Duodenal mucosa (tissue), 2 donors: ENCODE measurements around the gene CHCHD6.

ENCODE experiments used
- H3K27ac ChIP-seq: one replicate; pipeline ENCODE4 v1.7.0; 2013; ENCODE audit warnings: low read depth, low read length
- H3K27me3 ChIP-seq, 2 donors: one replicate each; pipeline ENCODE4 v1.7.0; 2013; ENCODE audit warnings: low read length in 2 of 2, control low read depth in 1 of 2; ENCODE audit not compliant: insufficient read depth in 2 of 2, control insufficient read depth in 1 of 2
- H3K36me3 ChIP-seq, 2 donors: one replicate each; pipeline ENCODE4 v1.7.0; 2013; ENCODE audit warnings: low read length in 2 of 2, control low read depth in 1 of 2; ENCODE audit not compliant: insufficient read depth in 2 of 2, control insufficient read depth in 1 of 2
- H3K4me1 ChIP-seq, 2 donors: one replicate each; pipeline ENCODE4 v1.7.0; 2013; ENCODE audit warnings: low read length in 2 of 2, control low read depth in 1 of 2; ENCODE audit not compliant: insufficient read depth in 2 of 2, control insufficient read depth in 1 of 2
- H3K4me3 ChIP-seq, 2 donors: one replicate each; pipeline ENCODE4 v1.7.0; 2013; ENCODE audit warnings: low read length in 2 of 2, low read depth in 1 of 2
- H3K9ac ChIP-seq, 2 donors: one replicate each; pipeline ENCODE4 v1.7.0; 2013; ENCODE audit warnings: low read length in 2 of 2, low read depth in 1 of 2
- H3K9me3 ChIP-seq, 2 donors: one replicate each; pipeline ENCODE4 v1.7.0; 2013; ENCODE audit warnings: low read length in 2 of 2, control low read depth in 1 of 2; ENCODE audit not compliant: control insufficient read depth in 1 of 2

The CHCHD6 gene

GRCh38 chr3:126944089-126944965, 240.3 kb downstream of the CHCHD6 start:
- Histone ChIP-seq H3K4me3 (no peak overlapping the region), H3K36me3 (no peaks in the 10 kb centered on the region), H3K27ac (no peak overlapping the region), H3K27me3 (no peaks in the 10 kb centered on the region), H3K9ac (no peak overlapping the region), H3K4me1 (peaks cover 0 to under 1% of the 10 kb centered on the region in 2 donors), H3K9me3 (no peaks in the 10 kb centered on the region)

GRCh38 chr3:126945171-126945721, 241.2 kb downstream of the CHCHD6 start:
- Histone ChIP-seq H3K27me3 (no peaks in the 10 kb centered on the region), H3K9me3 (no peaks in the 10 kb centered on the region), H3K36me3 (no peaks in the 10 kb centered on the region), H3K4me1 (peaks cover 0 to 4% of the 10 kb centered on the region in 2 donors), H3K27ac (no peak overlapping the region), H3K4me3 (no peak overlapping the region), H3K9ac (no peak overlapping the region)

- Histone ChIP-seq H3K4me3 (no peak overlapping the region), H3K4me1 (peaks cover 0 to 4% of the 10 kb centered on the region in 2 donors), H3K9me3 (no peaks in the 10 kb centered on the region), H3K9ac (no peak overlapping the region), H3K27ac (no peak overlapping the region), H3K27me3 (no peaks in the 10 kb centered on the region), H3K36me3 (no peaks in the 10 kb centered on the region)
Measured at GRCh38 chr3:126945891-126946290, 241.9 kb downstream of the CHCHD6 start.

GRCh38 chr3:126946405-126946804, 242.4 kb downstream of the CHCHD6 start:
- no peak overlapping the region for H3K4me3 ChIP-seq

GRCh38 chr3:126947429-126947828, 243.4 kb downstream of the CHCHD6 start:
- no peak overlapping the region for H3K27ac ChIP-seq
- H3K4me3 ChIP-seq = no peak overlapping the region

More at GRCh38 chr3:126946405-126946804, 242.4 kb downstream of the CHCHD6 start:
- H3K4me1 ChIP-seq = peaks cover 0 to 4% of the 10 kb centered on the region in 2 donors
- H3K9me3 ChIP-seq = no peaks in the 10 kb centered on the region
- H3K27ac ChIP-seq = no peak overlapping the region
- no peaks in the 10 kb centered on the region for H3K27me3 ChIP-seq
- H3K9ac ChIP-seq = no peak overlapping the region
- H3K36me3 ChIP-seq = no peaks in the 10 kb centered on the region

GRCh38 chr3:126948980-126949535, 245.0 kb downstream of the CHCHD6 start:
- Histone ChIP-seq H3K9me3 (no peaks in the 10 kb centered on the region), H3K4me3 (no peak overlapping the region), H3K27me3 (no peaks in the 10 kb centered on the region), H3K36me3 (no peaks in the 10 kb centered on the region), H3K9ac (no peak overlapping the region), H3K27ac (no peak overlapping the region), H3K4me1 (peaks cover 0 to 4% of the 10 kb centered on the region in 2 donors)

More at GRCh38 chr3:126947429-126947828, 243.4 kb downstream of the CHCHD6 start:
- H3K36me3 ChIP-seq = no peaks in the 10 kb centered on the region
- no peak overlapping the region for H3K9ac ChIP-seq
- H3K27me3 ChIP-seq = no peaks in the 10 kb centered on the region
- H3K9me3 ChIP-seq = no peaks in the 10 kb centered on the region
- H3K4me1 ChIP-seq = peaks cover 0 to 4% of the 10 kb centered on the region in 2 donors

GRCh38 chr3:126951561-126951960, 247.5 kb downstream of the CHCHD6 start:
- no peaks in the 10 kb centered on the region for H3K36me3 ChIP-seq
- no peak overlapping the region for H3K27ac ChIP-seq
- H3K27me3 ChIP-seq = no peaks in the 10 kb centered on the region
- H3K4me1 ChIP-seq = peaks cover 0 to 4% of the 10 kb centered on the region in 2 donors
- H3K9ac ChIP-seq = no peak overlapping the region
- H3K9me3 ChIP-seq = no peaks in the 10 kb centered on the region
- H3K4me3 ChIP-seq = no peak overlapping the region

- peaks cover 0 to 4% of the 10 kb centered on the region in 2 donors for H3K4me1 ChIP-seq
- no peak overlapping the region for H3K4me3 ChIP-seq
- no peaks in the 10 kb centered on the region for H3K9me3 ChIP-seq
- H3K27ac ChIP-seq = no peak overlapping the region
- no peak overlapping the region for H3K9ac ChIP-seq
- no peaks in the 10 kb centered on the region for H3K27me3 ChIP-seq
- H3K36me3 ChIP-seq = no peaks in the 10 kb centered on the region
Measured at GRCh38 chr3:126952261-126952982, 248.4 kb downstream of the CHCHD6 start.

GRCh38 chr3:126952983-126953660, 249.1 kb downstream of the CHCHD6 start:
- no peak overlapping the region for H3K27ac ChIP-seq
- no peaks in the 10 kb centered on the region for H3K27me3 ChIP-seq
- H3K9ac ChIP-seq = no peak overlapping the region
- no peaks in the 10 kb centered on the region for H3K9me3 ChIP-seq
- no peaks in the 10 kb centered on the region for H3K36me3 ChIP-seq
- no peak overlapping the region for H3K4me3 ChIP-seq
- H3K4me1 ChIP-seq = peaks cover 0 to 4% of the 10 kb centered on the region in 2 donors
